Measurements from ENCODE around the gene ELAVL3. TPM values are rescaled to one million over a fixed set of nuclear protein-coding genes. Genes with fewer than 3 reads are reported as not detected.

Gene ELAVL3
- total RNA-seq, 4 donors from 2014 or later, result not detected

DNA sequence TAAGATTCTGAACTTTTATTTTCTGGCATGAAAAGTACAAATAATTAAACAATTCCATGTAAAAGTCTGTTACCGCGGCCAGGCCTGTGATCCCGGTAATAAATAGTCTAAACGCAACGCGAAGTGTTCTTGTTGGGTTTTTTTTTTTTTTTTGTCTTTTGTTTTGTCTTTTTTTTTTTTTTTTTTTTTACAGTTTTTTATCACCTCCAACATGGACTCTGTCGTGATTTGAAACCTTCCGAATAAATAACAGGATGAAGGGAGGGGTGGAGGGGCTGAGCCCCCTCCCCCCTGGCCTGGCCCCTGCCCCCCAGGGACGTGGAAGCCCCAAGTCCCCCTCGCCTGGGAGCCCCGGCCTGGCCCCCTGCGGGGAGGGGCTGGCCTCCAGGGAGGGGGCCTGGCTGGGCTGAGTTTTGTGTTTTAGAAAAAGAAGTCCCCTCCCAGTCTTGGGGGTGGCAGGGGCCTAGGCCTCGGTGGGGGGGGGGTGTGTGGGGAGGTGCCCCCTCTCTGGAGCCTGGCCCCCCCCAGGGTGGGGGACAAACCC lies 29.4 kb downstream of the ELAVL3 start:
- Histone ChIP-seq H3K36me3 (peaks cover 0 to 32% of the 10 kb centered on the region in 2 donors), H3K4me3 (no peak overlapping the region), H3K27ac (no peak overlapping the region), H3K9me3 (no peaks in the 10 kb centered on the region), H3K27me3 (peaks cover 14 to 21% (median 19%) of the 10 kb centered on the region in 3 donors), H3K4me1 (no peaks in the 10 kb centered on the region)
- TF ChIP-seq POLR2A (IDR thresholded peaks at IDR 0.05), result no peak
- TF ChIP-seq, protein P1, sequence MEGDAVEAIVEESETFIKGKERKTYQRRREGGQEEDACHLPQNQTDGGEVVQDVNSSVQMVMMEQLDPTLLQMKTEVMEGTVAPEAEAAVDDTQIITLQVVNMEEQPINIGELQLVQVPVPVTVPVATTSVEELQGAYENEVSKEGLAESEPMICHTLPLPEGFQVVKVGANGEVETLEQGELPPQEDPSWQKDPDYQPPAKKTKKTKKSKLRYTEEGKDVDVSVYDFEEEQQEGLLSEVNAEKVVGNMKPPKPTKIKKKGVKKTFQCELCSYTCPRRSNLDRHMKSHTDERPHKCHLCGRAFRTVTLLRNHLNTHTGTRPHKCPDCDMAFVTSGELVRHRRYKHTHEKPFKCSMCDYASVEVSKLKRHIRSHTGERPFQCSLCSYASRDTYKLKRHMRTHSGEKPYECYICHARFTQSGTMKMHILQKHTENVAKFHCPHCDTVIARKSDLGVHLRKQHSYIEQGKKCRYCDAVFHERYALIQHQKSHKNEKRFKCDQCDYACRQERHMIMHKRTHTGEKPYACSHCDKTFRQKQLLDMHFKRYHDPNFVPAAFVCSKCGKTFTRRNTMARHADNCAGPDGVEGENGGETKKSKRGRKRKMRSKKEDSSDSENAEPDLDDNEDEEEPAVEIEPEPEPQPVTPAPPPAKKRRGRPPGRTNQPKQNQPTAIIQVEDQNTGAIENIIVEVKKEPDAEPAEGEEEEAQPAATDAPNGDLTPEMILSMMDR (IDR thresholded peaks at IDR 0.05 in 4 of 5, conservative IDR thresholded peaks at IDR 0.05 in 1 of 5), result no peak
- in situ Hi-C loops (cut with MboI; ENCODE audit: low sequenced_read_pairs in 4 of 4), result no loop called here
- no peak for ATAC-seq
- DNase-seq, result no peak
- intact Hi-C loops (cut with DNase I; ENCODE audit: low total_unique reads), result no loop called here

DNA sequence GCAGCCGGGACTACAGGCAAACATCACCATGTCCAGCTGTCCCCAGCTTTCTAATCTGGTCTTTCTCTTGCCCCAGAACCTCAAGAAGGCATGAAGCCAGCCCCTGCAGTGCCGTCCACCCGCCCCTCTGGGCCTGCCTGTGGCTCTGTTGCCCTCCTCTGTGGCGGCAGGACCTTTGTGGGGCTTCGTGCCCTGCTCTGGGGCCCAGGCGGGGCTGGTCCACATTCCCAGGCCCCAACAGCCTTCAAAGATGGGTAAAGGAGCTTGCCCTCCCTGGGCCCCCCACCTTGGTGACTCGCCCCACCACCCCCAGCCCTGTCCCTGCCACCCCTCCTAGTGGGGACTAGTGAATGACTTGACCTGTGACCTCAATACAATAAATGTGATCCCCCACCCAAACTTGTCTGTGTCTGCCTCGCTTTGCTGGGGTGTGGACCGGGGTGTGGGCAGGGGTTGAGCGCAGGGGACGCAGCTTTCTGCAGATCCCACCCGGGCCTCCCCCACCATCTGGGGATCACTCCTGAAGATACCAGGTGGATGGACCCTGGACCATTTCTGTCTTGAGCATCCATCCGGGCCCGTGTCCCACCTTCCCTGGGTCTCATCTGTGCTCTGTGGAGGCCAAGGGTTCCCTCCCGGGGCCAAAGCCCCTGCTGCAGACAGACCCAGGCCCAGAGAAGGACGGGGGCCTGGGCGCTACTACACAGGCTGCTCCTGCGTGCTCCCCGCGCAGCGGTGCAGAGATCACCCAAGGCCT lies 30.1 kb downstream of the ELAVL3 start:
- H3K36me3 ChIP-seq, result peaks cover 0 to 33% of the 10 kb centered on the region in 2 donors
- no peak for DNase-seq

DNA sequence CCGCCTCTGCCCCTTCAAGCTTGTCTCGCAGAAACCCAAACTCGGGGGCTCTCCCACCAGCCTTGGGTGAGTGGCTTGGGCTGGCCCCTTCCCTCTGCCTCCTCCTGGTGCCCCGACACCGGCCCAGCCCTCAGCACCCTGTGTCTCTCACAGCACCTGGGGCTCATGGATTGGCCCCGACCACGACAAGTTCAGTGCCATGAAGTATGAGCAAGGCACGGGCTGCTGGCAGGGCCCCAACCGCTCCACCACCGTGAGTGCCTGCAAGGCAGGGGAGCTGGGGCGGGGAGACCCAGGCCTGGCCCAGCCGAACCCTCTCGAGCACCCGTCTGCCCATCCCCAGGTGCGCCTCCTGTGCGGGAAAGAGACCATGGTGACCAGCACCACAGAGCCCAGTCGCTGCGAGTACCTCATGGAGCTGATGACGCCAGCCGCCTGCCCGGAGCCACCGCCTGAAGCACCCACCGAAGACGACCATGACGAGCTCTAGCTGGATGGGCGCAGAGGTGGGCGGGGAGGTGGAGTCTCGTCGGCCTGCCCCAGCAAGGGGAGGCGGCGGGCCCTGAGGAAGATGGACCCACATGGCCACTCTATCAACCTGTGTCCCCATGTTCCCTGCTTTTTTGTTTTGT lies 31.8 kb downstream of the ELAVL3 start:
- in situ Hi-C loops (cut with MboI; ENCODE audit: low sequenced_read_pairs in 4 of 4) (no loop called here), intact Hi-C loops (cut with DNase I; ENCODE audit: low total_unique reads) (loop anchor here (5.0 kb wide), 1 partner anchor 152 kb away; the partner anchor contains the start of gene TSPAN16)
- no peak for ATAC-seq
- Histone ChIP-seq H3K36me3 (peaks cover 0 to 48% of the 10 kb centered on the region in 2 donors), H3K9me3 (no peaks in the 10 kb centered on the region), H3K27ac (no peak overlapping the region), H3K4me3 (no peak overlapping the region), H3K4me1 (no peaks in the 10 kb centered on the region), H3K27me3 (peaks cover 14 to 17% (median 16%) of the 10 kb centered on the region in 3 donors)
- DNase-seq, result no peak
- TF ChIP-seq POLR2A (IDR thresholded peaks at IDR 0.05), result no peak
- TF ChIP-seq, protein P1 (IDR thresholded peaks at IDR 0.05 in 4 of 5, conservative IDR thresholded peaks at IDR 0.05 in 1 of 5), result no peak

More for the DNA sequence above, 30.1 kb downstream of the ELAVL3 start:
- ATAC-seq, result no peak
- no peak overlapping the region for H3K4me3 ChIP-seq
- H3K27ac ChIP-seq, result no peak overlapping the region
- no peaks in the 10 kb centered on the region for H3K4me1 ChIP-seq
- peaks cover 14 to 21% (median 19%) of the 10 kb centered on the region in 3 donors for H3K27me3 ChIP-seq
- intact Hi-C loops (cut with DNase I; ENCODE audit: low total_unique reads), result no loop called here
- TF ChIP-seq, protein P1 (IDR thresholded peaks at IDR 0.05 in 4 of 5, conservative IDR thresholded peaks at IDR 0.05 in 1 of 5), result no peak
- TF ChIP-seq POLR2A (IDR thresholded peaks at IDR 0.05), result no peak
- H3K9me3 ChIP-seq, result no peaks in the 10 kb centered on the region
- in situ Hi-C loops (cut with MboI; ENCODE audit: low sequenced_read_pairs in 4 of 4), result no loop called here

DNA sequence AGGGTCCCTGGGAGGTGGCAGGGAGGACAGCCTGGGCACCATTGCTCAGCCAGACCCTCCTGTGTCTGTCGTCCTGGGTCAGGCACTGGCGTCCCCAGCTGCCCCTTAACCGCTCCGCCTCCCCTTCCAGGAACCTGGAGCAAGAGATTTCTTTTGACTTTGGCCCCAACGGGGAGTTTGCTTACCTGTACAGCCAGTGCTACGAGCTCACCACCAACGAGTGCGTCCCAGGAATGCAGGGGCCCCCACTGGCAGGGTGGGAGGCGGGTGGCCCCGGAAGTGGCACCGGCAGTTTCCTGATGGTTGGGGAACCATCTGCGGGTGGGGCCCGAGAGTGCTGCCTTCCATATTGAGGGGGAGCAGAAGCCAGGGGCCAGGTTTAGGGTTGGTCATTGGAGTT lies 32.4 kb downstream of the ELAVL3 start:
- no peak for ATAC-seq
- no peak for DNase-seq

More for the DNA sequence above, 32.4 kb downstream of the ELAVL3 start:
- in situ Hi-C loops (cut with MboI; ENCODE audit: low sequenced_read_pairs in 4 of 4) (no loop called here), intact Hi-C loops (cut with DNase I; ENCODE audit: low total_unique reads) (loop anchor here (5.0 kb wide), 1 partner anchor 151 kb away; the partner anchor contains the start of gene TSPAN16)
- TF ChIP-seq, protein P1 (IDR thresholded peaks at IDR 0.05 in 4 of 5, conservative IDR thresholded peaks at IDR 0.05 in 1 of 5), result no peak
- H3K9me3 ChIP-seq, result no peaks in the 10 kb centered on the region
- peaks cover 10 to 12% (median 10%) of the 10 kb centered on the region in 3 donors for H3K27me3 ChIP-seq
- peaks cover 0 to 53% of the 10 kb centered on the region in 2 donors for H3K36me3 ChIP-seq
- no peak overlapping the region for H3K27ac ChIP-seq
- no peak overlapping the region for H3K4me3 ChIP-seq
- H3K4me1 ChIP-seq, result no peaks in the 10 kb centered on the region

All from gastrocnemius medialis (tissue), 4 donors.